ENCODE results near the gene UBE2O. TPM values are rescaled to one million over a fixed set of nuclear protein-coding genes. Genes with fewer than 3 reads are reported as not detected.

Gene UBE2O
- total RNA-seq, 1 experiment from 2014 or later = 52.6 TPM

- Histone ChIP-seq H3K27ac (ENCODE audit: insufficient read length, low read depth, low read length) (no peak overlapping the region), H3K56ac (ENCODE audit: insufficient read length, low read depth, low read length) (no peak overlapping the region), H3K4me1 (ENCODE audit: insufficient read depth, low read length) (peaks cover 21% of the 10 kb centered on the region; the same call in 1 of the 2 replicates), H2BK120ac (ENCODE audit: low read depth, low read length, poor library complexity, severe bottlenecking) (no peak overlapping the region), H3K14ac (ENCODE audit: insufficient read depth, low read length) (no peak overlapping the region), H3K4me2 (ENCODE audit: insufficient read depth, insufficient read length, low read length) (peak overlapping the region; percentile 74), H4K20me1 (ENCODE audit: control insufficient read depth, insufficient read depth, insufficient read length) (no peaks in the 10 kb centered on the region), H2BK15ac (ENCODE audit: low read depth, low read length) (no peak overlapping the region), H3K79me1 (ENCODE audit: insufficient read depth, low read depth, low read length, poor library complexity, severe bottlenecking) (no peaks in the 10 kb centered on the region), H3K23me2 (ENCODE audit: insufficient read length, low read depth, low read length, poor library complexity, severe bottlenecking) (peaks cover 7% of the 10 kb centered on the region), H2BK5ac (ENCODE audit: insufficient read length, low read length) (no peak overlapping the region), H2BK12ac (ENCODE audit: insufficient read length, low read depth, low read length) (no peak overlapping the region), H2AK5ac (ENCODE audit: insufficient read length, low read length) (no peak overlapping the region), H3K79me2 (ENCODE audit: insufficient read depth, low read length) (peaks cover 44% of the 10 kb centered on the region; the same call in 1 of the 2 replicates), H3K9ac (ENCODE audit: extremely low read depth, insufficient read length, low read length) (no peak overlapping the region), H2BK20ac (ENCODE audit: low read depth, low read length, poor library complexity, severe bottlenecking) (no peak overlapping the region), H3T11ph (ENCODE audit: low read length) (no peak overlapping the region), H3K27me3 (ENCODE audit: insufficient read depth, low read length) (no peaks in the 10 kb centered on the region), H2AFZ (ENCODE audit: low read length) (no peak overlapping the region), H3K4ac (ENCODE audit: low read depth, low read length) (no peak overlapping the region), H3K18ac (ENCODE audit: insufficient read length, low read depth, low read length) (no peak overlapping the region), H4K8ac (replicated peaks; ENCODE audit: insufficient read length, low read depth, low read length) (no peak overlapping the region), H3K23ac (ENCODE audit: insufficient read length, low read depth, low read length) (no peak overlapping the region), H3K9me3 (ENCODE audit: control insufficient read depth, low read depth, low read length) (no peaks in the 10 kb centered on the region), H4K5ac (ENCODE audit: insufficient read length, low read depth, low read length) (no peak overlapping the region), H4K91ac (ENCODE audit: insufficient read length, low read depth, low read length) (no peak overlapping the region)
- TF ChIP-seq CTCF (conservative IDR thresholded peaks at IDR 0.05) = no peak
- Mint-ChIP-seq H3K27ac (0 out of 7 replicates have a peak overlapping the region, but pooled peaks of 1 of the 3 experiments have one; percentile 5), H3K27me3 (ENCODE audit: low read depth) (no peaks in the 10 kb centered on the region), H3K36me3 (ENCODE audit: insufficient read depth in 1 of 3, low read depth in 3 of 3) (no peaks in the 10 kb centered on the region), H3K4me3 (peak overlapping the region; percentile 88 to 95), H3K9me3 (no peaks in the 10 kb centered on the region), H3K4me1 (peaks cover 51 to 52% of the 10 kb centered on the region in 2 experiments)
- no peak for DNase-seq
- WGBS (ENCODE audit: extremely low coverage, insufficient read length, low lambda C conversion rate) = no CpG with 5 or more reads among the region's 6 CpGs
Observed at GRCh38 chr17:76451506-76451905, 1.4 kb downstream of the UBE2O start.
